GM19193 (cell line): ENCODE measurements around the gene SH3GL1.
A peak's percentile ranks its signal among the peaks of the same experiment; 100 is the strongest.

Experiments
- POLR2A ChIP-seq: IDR thresholded peaks from 4 replicates; pipeline ENCODE4 v1.6.1; 2011; ENCODE audit not compliant: insufficient read depth, insufficient read length; ENCODE audit errors: extremely low read depth

Gene SH3GL1

DNA sequence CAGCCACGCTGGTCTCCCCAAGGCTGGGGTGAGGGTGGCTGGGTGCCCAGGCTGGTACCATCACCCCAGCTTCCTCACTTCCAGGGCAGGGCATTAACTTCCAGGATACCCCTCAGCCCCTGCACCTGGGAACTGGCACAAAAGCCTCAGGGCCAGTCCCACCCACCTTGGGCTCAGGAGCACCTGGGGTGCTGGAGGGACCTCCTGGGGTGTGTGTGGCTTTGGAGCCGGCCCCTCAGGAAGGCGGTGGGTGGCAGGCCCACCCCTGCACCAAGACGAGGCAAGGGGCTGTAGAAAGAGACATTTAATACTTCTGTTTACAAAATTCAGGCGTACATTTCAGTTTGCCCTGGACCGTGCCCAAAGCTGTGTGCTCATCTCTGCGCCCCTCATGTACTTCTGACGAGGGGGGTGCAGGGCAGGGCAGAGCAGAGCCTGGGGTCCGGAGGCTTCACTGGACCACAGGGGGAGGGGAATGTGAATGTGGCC, 40.2 kb downstream of the SH3GL1 start:
- TF ChIP-seq POLR2A = no peak

GRCh38 chr19:4359627-4360000, 40.7 kb downstream of the SH3GL1 start:
- TF ChIP-seq POLR2A = no peak

GRCh38 chr19:4358709-4359626, 41.4 kb downstream of the SH3GL1 start:
- no peak for TF ChIP-seq POLR2A

DNA sequence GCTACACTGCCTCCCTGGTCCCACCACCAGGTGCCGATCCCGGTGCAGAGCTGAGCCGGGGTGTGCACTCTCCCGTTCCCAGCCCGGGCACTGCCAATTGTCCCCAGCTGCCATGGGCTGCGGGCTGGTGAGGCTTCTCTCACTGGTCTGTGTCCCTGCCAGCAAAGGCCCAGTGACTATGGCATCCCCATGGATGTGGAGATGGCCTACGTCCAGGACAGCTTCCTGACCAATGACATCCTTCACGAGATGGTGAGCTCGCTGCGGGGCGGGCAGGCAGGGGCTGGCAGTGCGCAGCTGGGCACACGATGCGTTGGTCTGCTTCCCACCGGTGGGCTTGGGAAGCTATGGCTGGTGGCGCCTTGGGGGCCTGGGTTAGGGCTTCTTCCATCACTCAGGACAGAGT, 42.4 kb downstream of the SH3GL1 start:
- peak; percentile 36 for TF ChIP-seq POLR2A

GRCh38 chr19:4357095-4357797, 43.1 kb downstream of the SH3GL1 start:
- TF ChIP-seq POLR2A = no peak

GRCh38 chr19:4354897-4355296, 45.5 kb downstream of the SH3GL1 start:
- no peak for TF ChIP-seq POLR2A

DNA sequence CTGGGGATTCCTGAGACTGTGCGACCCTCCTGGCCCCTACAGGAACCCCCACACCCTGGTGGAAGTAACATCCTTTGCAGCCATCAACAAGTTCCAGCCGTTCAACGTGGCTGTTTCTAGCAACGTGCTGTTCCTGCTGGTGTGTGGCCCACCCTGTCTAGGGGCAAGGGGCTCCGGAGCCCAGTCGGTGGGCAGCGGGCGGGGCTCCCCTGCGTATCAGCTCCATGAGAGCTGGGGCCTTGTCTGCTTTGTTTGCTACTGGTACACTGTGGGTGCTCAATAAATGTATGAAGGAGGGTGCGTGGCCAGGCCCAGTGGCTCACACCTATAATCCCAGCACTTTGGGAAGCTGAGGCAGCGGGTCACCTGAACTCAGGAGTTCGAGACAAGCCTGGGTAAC, 46.1 kb downstream of the SH3GL1 start:
- TF ChIP-seq POLR2A = no peak

GRCh38 chr19:4352701-4353121, 47.6 kb downstream of the SH3GL1 start:
- TF ChIP-seq POLR2A = no peak

- no peak for TF ChIP-seq POLR2A
These were observed 49.6 kb downstream of the SH3GL1 start for GRCh38 chr19:4350726-4351125.

DNA sequence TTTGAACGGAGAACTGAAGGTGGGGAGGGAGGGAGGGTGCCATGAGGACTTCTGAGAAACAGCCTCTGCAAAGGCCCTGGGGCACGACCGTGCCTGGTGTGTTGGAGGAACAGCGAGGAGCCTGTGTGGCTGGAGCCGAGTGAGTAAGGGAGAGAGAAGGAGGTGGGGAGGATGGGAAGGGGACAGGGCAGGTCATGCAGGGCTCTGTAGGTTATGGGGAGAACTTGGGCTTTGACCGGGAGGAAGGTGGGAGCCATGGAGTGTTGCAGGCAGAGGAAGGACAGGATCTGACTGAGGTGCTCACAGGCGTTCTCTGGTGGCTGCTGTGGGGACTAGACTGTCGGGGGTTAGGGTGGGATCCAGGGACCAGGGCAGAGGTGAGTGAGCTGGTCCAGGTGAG, 50.2 kb downstream of the SH3GL1 start:
- TF ChIP-seq POLR2A = no peak

DNA sequence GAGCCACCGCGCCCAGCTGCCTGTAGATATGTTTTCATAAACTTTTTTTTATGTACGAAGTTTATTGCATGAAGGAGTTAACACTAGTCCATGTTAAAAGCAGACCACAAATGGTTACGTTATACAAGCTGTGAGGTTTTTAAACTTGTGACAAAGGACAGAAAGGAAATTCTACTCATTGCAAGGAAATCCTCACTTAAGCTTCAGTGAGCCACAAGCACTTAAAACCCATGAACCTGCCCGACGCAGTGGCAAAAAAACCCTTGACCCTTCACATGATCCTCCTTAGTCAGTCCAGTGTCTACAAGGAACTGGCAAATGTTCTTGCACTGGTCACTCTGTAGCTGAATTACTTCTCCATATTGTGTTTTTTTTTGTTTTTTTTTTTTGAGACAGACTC, 52.8 kb downstream of the SH3GL1 start:
- TF ChIP-seq POLR2A = no peak

- TF ChIP-seq POLR2A = no peak
These were observed 54.3 kb downstream of the SH3GL1 start for GRCh38 chr19:4346020-4346383.

GRCh38 chr19:4345342-4346019, 54.9 kb downstream of the SH3GL1 start:
- TF ChIP-seq POLR2A = no peak

DNA sequence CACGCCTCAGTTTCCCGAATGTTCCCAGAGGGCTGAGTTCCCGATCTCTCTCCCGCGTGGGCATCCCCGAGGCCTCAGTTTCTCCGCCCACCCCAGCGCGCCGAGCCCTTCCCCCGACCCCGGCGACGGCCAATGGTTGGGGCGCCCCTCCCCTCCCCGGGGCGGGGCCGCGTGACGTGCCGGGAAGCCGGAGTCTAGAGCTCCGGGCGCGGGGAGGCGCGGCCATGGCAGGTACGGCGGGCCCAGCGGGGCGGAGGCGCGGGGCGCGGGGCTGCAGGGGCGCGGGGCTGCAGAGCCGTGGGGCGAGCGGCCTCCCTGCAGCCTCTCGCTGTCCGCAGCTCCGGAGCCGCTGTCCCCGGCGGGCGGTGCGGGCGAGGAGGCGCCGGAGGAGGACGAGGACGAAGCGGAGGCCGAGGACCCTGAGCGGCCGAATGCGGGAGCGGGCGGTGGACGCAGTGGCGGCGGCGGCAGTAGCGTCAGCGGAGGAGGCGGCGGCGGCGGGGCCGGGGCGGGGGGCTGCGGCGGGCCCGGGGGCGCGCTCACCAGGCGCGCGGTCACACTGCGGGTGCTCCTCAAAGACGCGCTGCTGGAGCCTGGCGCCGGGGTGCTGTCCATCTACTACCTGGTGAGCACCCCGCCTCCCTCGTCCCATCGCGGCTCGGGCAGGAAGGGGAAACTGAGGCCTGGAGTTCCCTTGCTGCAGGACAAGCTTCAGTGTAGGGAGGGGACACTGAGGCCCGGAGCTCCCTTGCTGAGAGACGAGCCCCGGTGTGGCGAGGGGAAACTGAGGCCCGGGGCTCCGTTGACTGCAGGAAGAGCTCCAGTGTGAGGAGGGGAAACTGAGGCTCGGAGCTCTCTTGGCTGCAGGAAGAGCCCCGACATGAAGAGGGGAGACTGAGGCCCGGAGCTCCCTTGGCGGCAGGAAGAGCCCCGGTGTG, 56.7 kb downstream of the SH3GL1 start, which contains the start of gene MPND:
TSS of gene MPND (plus strand) at position 193 of the 938 bp plus-strand sequence. CDS start at position 225, 32 bp downstream.
- peak; percentile 41 for TF ChIP-seq POLR2A

- peak; percentile 91 for TF ChIP-seq POLR2A
These were observed 57.6 kb downstream of the SH3GL1 start for GRCh38 chr19:4342615-4343369.
